ENCODE results near the gene HMOX1.

HMOX1 gene

GRCh38 chr22:35350539-35351503, 30.1 kb upstream of the HMOX1 start:
- peak; percentile 97 for DNase-seq (ENCODE audit: low spot score)

- no peak for DNase-seq (ENCODE audit: low spot score)
Measured at GRCh38 chr22:35352214-35353111, 28.4 kb upstream of the HMOX1 start.

GRCh38 chr22:35353318-35353717, 27.6 kb upstream of the HMOX1 start:
- DNase-seq (ENCODE audit: low spot score): no peak

GRCh38 chr22:35354068-35354467, 26.8 kb upstream of the HMOX1 start:
- DNase-seq (ENCODE audit: low spot score): no peak

GRCh38 chr22:35357883-35358621, 22.8 kb upstream of the HMOX1 start:
- DNase-seq (ENCODE audit: low spot score): no peak

GRCh38 chr22:35359380-35360065, 21.4 kb upstream of the HMOX1 start:
- DNase-seq (ENCODE audit: low spot score): no peak

GRCh38 chr22:35361001-35361558, 19.8 kb upstream of the HMOX1 start:
- DNase-seq (ENCODE audit: low spot score): no peak

GRCh38 chr22:35363566-35364086, 17.3 kb upstream of the HMOX1 start:
- no peak for DNase-seq (ENCODE audit: low spot score)

- peak; percentile 48 for DNase-seq (ENCODE audit: low spot score)
Measured at GRCh38 chr22:35364230-35364629, 16.7 kb upstream of the HMOX1 start.

GRCh38 chr22:35367331-35367886, 13.5 kb upstream of the HMOX1 start:
- DNase-seq (ENCODE audit: low spot score): no peak

- DNase-seq (ENCODE audit: low spot score): no peak
Measured at GRCh38 chr22:35368386-35368785, 12.5 kb upstream of the HMOX1 start.

- DNase-seq (ENCODE audit: low spot score): no peak
Measured at GRCh38 chr22:35369996-35370395, 10.9 kb upstream of the HMOX1 start.

- DNase-seq (ENCODE audit: low spot score): no peak
Measured at GRCh38 chr22:35373781-35374180, 7.1 kb upstream of the HMOX1 start.

- DNase-seq (ENCODE audit: low spot score): no peak
Measured at GRCh38 chr22:35375031-35375430, 5.9 kb upstream of the HMOX1 start.

GRCh38 chr22:35375526-35375925, 5.4 kb upstream of the HMOX1 start:
- DNase-seq (ENCODE audit: low spot score): no peak

- DNase-seq (ENCODE audit: low spot score): peak; percentile 95
Measured at GRCh38 chr22:35376728-35377472, 4.0 kb upstream of the HMOX1 start.

GRCh38 chr22:35377735-35378134, 3.2 kb upstream of the HMOX1 start:
- DNase-seq (ENCODE audit: low spot score): no peak

- no peak for DNase-seq (ENCODE audit: low spot score)
Measured at GRCh38 chr22:35378621-35379020, 2.3 kb upstream of the HMOX1 start.

GRCh38 chr22:35379146-35379993, 1.5 kb upstream of the HMOX1 start:
- no peak for DNase-seq (ENCODE audit: low spot score)

All from hepatic stellate cell (primary cell).